KBM-7 (cell line): Measurements from ENCODE around the gene SCRN1.

Experiments used
- DNase-seq: peaks from one replicate; pipeline ENCODE4 v3.0.0-alpha.2; 2015
- in situ Hi-C: fragments of 300-500 bp; cut with MboI; formaldehyde crosslinking; loops from 2 replicates; pipeline ENCODE4 v1.14.3; 2020; ENCODE audit warnings: low sequenced_read_pairs, low pct_unique_long_range_greater_than_20kb, mixed read lengths

SCRN1 gene

DNA sequence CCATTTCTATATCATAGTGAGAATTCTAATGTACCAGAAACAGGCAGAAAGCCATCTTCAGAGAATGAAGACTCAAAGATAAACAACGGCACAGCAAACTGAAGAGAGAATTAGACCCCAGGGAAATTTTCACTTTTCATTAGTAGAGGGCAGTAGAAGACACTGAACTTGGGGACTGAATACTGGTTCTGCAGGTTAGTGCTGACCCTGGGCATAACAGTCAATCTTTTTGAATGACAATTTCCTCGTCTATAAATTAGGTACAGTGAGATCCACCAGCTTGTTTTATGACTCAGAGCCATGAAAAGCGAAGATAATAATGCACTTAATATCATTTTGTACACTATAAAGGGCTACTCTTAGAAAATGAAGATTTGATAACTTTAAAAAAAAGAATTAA lies 23.2 kb upstream of the SCRN1 start:
- in situ Hi-C loops: no loop called here
- DNase-seq: no peak

DNA sequence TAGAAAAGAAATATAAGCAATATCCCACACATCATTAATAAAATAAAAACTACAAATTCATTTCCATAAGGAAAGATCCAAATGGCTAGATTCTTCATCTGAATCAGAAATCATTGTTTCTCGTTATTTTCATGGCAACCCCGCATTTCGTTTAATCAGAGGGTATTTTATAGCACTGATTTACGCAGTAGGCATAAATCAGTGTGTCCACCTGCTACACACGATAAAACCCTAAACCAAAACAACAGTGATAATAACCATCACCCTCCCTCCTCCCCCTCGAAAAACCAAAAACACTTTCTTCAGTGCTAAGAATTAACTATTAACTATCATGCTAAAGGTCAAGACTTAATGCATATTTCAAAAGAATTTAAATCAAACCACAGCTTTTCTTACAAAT lies 20.4 kb upstream of the SCRN1 start:
- in situ Hi-C loops: no loop called here
- no peak for DNase-seq

DNA sequence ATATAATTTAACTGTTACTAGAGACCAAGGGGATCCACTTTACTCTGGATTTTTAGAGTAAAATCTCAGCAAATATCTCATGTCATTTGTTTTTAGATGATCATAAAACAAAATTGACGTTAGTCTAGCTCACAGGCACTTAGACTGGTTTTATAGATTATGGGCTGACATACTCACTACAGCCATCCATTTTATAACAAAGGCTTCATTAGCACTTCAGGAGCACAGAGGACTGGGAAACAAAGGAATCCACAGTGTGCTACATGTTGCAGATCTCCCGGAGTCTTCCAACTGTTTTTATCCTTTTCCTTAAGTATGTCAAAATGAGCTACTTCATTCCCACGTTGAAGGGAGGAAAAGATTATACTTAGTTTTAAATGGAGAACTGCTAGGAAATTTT lies 15.9 kb upstream of the SCRN1 start:
- in situ Hi-C loops: no loop called here
- DNase-seq: no peak

- no peak for DNase-seq
- in situ Hi-C loops: no loop called here
Observed at GRCh38 chr7:30003098-30003497, 13.5 kb upstream of the SCRN1 start.

- no peak for DNase-seq
- in situ Hi-C loops: no loop called here
Observed at GRCh38 chr7:30001998-30002397, 12.4 kb upstream of the SCRN1 start.

- DNase-seq: no peak
- in situ Hi-C loops: no loop called here
Observed at GRCh38 chr7:29998489-29998888, 8.9 kb upstream of the SCRN1 start.

DNA sequence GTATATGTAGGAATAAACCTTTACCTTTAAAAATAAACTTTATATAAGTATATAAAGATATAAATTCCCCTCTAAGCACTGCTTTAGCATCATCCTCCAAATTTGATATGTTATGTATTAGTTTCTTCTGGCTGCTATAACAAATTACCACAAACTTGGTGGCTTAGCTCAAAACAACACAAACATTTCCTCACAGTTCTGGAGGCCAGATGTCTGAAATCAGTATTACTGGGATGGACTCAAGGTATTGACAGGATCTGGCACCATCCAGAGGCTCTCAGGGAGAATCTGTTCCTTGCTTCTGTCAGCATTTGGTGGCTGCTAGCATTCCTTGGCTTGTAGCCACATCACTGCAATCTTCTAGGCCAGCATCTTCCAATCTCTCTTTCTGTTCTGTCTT lies 6.7 kb upstream of the SCRN1 start:
- no peak for DNase-seq
- in situ Hi-C loops: no loop called here

DNA sequence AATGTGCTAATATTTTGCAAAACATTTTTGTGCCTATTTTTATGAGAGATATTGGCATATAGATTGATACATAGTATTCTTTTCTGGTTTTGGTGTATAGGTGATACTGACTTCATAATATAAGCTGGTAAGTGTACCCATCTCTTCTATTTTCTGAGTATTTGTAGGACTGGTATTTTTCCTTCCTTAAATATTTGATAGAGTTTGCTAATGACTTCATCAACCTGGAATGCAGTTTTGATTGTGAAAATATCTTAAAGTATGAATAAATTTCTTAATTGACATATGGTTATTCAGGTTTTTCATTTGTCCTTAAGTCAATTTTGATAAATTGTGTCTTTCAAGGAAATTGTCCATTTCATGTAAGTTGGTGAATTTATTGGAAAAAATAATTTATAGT lies 6.1 kb upstream of the SCRN1 start:
- no peak for DNase-seq
- in situ Hi-C loops: no loop called here

- DNase-seq: no peak
- in situ Hi-C loops: no loop called here
Observed at GRCh38 chr7:29993140-29993539, 3.5 kb upstream of the SCRN1 start.

GRCh38 chr7:29991937-29992336 lies 2.3 kb upstream of the SCRN1 start:
- in situ Hi-C loops: no loop called here

DNA sequence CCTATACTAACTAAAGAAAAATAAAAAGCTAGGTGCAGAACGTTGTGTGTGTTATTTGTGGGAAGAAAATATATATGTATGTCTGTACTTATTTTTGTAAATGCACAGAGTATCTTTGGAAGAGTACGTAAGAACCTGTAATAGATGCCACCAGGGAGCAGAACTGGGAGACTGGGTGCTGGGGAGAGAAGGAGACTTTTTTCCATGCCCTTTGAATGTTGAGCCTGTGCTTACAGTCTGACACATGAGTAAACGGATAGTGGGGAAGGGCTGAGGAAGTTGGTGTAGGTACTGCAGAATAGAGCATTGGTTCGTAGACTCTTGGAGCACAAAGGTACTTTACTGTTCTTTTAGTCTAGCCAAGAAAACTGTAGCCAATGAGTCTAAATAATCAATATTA lies 1.3 kb upstream of the SCRN1 start:
- in situ Hi-C loops: no loop called here
- no peak for DNase-seq

More at GRCh38 chr7:29991937-29992336, 2.3 kb upstream of the SCRN1 start:
- DNase-seq: no peak

DNA sequence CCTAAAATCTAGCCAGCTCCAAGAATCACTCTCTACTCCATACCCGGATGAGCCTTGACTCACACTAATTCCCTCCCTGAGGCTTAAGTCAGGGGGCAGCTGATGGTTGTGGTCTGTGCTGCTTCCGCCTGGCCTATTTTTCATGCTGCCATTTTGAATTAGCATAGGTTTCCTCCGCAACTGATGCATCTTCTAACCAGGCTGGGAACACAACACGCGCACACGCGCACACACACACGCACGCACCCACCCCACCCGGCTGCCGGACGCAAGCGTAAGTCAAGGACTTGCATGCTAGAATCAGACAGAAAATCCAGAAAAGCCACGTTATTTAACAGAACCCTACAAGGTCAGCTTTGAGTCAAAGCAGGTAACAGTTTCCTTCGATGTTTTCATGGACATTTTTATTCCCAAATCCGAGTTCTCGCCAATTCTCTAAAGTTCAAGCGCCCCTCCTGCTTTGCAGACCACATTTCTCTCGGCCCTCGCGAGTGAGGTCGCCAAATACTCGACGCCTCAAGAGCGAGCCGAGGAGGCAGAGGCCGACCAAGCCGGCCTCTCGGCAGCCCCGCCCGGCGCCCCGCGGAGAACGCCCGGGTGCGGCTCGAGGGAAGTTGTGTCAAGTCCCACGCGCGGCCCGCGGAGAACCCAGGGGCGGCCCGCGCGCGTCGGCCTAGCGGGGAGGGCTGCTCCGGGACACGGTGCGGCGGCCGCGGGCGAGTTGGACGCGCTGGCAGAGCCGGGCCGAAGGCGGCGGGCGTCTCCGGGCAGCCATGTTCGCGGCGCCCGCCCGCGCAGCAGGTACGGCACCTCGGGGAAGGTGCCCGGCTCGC lies 961 bp downstream of the SCRN1 start:
- in situ Hi-C loops: no loop called here
- DNase-seq: peak; percentile 83

GRCh38 chr7:29987811-29988317 lies 1.7 kb downstream of the SCRN1 start:
- peak; percentile 76 for DNase-seq
- in situ Hi-C loops: no loop called here

DNA sequence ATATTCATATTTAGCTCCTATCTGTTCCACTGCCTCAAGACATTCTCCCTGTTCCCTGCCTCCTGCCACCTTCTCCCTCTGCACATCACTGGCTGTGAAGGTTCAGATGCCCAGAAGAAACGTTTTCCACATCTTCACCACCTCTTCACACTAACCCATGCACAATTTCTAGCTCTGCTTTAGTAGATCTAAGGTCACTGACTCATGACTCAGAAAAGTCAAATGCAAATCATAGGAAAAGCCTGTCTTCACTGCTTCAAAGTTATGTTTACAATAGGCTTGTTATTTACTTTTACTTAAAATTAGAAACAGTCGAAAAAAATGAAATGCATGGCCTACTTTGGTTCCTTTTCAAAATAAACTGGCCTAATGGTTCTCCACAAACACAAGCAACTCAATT lies 2.5 kb downstream of the SCRN1 start:
- DNase-seq: peak; percentile 12
- in situ Hi-C loops: no loop called here

- no peak for DNase-seq
- in situ Hi-C loops: no loop called here
Observed at GRCh38 chr7:29980151-29980550, 9.4 kb downstream of the SCRN1 start.

DNA sequence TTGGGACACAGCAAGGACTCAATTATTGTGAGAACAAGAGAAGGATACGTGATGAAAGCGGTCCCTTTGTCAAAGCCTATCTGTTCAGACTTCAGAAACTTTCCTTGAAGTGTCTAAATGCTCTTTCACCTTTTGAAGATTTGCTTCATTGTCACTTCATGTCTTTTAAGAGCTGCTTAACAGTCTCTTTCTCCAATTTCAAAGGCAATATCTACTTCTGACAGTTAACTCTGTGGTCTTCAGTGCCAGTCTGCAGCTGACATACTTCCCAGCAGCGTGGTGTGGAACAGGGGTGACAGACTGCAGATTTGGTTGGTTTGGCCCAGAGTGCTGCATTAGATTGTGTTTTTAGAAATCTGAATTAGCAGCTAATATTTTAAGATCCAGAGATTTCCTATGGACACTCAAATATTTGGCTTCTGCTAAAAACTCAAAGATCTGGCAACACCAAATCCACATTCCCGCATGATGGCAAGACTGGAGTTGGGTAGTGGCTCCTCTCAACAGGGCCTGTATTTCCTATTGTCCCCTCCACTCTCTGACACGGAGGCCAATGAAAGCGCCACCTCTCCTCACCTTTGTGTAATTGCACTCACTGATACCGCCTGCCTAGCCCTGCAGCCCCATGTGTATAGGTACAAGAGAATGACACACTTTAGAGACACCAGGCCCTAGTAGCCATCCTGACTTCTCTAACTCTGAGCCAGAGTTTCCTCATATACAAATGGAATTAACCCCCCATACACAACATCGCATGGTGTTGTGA lies 11.5 kb downstream of the SCRN1 start:
- peak; percentile 28 for DNase-seq
- in situ Hi-C loops: no loop called here

- peak; percentile 20 for DNase-seq
- in situ Hi-C loops: no loop called here
Observed at GRCh38 chr7:29976673-29977415, 12.8 kb downstream of the SCRN1 start.

GRCh38 chr7:29976266-29976665 lies 13.3 kb downstream of the SCRN1 start:
- in situ Hi-C loops: no loop called here
- DNase-seq: no peak

DNA sequence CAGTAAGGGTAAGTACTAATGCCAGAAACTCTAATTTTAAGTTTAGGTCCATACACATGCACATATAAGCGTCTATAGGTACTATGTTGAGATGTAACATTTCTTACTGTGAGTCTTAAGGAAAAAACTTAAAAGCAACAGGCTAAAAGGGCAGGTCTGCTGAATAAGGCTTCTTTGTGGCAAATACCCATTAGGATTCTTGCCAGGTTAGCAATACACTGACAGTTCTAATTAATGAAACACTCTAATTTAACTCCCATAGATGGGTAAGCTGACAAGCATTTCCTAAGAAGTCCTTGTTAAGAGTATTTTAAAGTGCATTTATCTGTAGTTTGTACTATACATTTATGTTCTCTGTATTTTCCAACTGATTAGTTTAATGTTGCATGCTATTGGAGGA lies 14.0 kb downstream of the SCRN1 start:
- in situ Hi-C loops: no loop called here
- no peak for DNase-seq

DNA sequence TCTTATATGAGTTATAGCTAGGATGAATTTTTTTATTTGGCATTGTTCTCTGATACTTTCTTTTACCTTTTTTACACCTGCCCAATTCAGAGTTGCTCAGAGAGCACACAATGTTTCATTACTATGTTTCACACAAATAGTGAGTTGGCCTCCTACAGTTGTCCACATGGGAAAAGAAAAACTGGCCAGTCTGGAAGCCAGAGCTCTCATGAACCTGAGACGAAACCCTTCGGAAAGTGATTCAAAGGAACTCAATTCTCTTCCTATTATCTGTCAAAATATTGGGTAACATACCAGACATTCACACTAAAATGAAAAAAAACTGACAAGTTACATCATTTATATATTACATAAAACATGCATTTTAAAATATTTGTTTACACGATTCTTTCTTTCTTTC lies 15.3 kb downstream of the SCRN1 start:
- in situ Hi-C loops: no loop called here
- no peak for DNase-seq
